Measurements from ENCODE around the gene PCDH9.
"Not testable (repeated sequence)": the region's sequence is repeated elsewhere in the genome, so short reads cannot be mapped to it uniquely, and the experiment has no call there.

Gene PCDH9

GRCh38 chr13:66760678-66761077 is 469.5 kb downstream of the PCDH9 start:
- DNase-seq (ENCODE audit: low read depth) = not testable (repeated sequence)

DNA sequence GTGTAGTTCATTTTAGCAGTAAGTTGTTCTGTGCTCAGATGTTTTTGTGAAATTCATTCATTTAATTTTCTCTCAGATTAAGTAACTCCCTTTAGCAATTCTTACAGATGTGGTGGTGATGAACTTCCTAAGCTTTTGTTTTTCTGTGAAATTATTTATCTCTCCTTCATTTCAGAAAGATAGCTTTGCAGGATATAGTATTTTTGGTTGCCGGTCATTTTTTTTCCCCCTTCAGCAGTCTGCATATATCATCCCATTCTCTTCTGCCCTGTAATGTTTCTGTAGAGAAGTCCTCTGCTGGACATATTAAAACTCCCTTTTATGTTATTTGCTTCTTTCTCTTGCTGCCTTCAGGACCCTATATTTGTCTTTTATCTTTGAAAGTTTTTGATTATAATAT is 470.2 kb downstream of the PCDH9 start:
- DNase-seq (ENCODE audit: low read depth) = no peak

DNA sequence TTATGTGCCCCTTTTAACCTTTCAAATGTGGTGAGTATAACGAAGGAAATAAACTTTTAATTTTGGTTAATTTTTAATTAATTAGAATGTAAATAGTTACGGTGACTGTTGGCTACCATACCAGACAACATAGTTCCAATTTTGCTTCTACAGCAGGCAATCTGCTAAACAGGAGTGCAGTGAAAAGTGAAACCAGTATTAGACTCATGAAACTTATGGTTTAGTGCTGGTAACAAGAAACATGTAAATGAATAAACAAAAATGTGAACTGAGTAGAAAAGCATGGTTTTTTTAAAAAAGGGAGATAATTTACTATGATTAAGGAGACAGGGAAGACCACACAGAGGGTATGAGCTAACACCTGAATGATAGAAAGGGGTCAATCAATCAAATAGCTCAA is 478.4 kb downstream of the PCDH9 start:
- DNase-seq (ENCODE audit: low read depth) = no peak

GRCh38 chr13:66748712-66749111 is 481.4 kb downstream of the PCDH9 start:
- no peak for DNase-seq (ENCODE audit: low read depth)

DNA sequence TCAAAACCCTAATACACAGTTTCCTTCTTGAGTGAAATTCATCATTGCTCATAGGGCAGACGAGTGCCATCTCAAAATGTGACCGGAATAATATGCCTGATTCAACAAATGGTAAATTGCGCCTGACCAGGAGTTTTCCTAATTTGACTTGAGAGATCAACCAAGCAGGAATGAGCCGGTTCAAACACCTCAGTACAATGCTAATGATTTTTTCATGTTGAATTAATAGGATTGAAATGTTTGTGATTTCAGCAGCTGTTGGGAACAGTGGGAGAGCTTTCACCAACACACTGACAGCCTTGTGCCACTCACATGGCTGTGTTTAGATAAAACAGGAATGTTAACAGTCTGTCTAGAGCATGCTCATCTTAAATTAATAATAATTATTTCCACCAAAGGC is 484.8 kb downstream of the PCDH9 start:
- DNase-seq (ENCODE audit: low read depth) = no peak

DNA sequence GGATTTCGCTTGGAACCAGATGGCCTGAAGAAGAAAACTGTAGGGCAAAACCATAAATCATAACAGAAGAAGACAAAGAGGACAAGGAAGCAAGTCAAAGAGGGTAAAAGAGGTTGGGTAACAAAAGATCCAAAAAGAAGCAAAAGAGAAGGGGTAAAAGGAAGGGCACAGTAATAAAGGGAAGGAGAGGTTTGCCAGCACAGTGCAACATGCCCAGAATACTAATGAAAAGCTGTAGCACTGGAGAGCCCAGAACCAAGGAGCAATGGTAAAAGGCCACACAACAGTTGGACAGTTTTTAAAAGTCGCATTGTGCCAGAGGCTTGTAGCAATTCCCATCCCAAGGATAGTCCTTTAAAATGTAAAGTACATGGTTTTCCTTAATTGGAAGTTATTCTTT is 506.6 kb downstream of the PCDH9 start:
- no peak for DNase-seq (ENCODE audit: low read depth)

DNA sequence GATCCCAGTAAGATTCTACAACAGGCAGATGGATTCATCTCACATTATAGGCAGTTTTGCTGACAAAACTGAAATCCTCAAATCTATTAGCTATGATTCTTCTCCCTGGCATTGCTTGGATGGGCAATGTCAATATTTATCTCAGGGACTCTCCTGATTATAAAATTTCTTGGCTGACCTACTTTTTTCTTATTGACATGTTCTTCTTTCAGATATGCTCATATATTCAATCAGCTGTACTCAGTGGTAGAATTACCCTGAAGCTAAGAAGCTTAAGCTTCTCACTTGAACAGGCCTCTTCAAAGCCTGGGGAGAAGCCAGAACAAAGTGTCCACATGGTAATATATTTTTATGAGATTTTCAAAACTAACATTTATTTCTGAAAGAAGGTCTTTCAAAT is 513.6 kb downstream of the PCDH9 start:
- DNase-seq (ENCODE audit: low read depth) = no peak

- DNase-seq (ENCODE audit: low read depth) = no peak
Observed at GRCh38 chr13:66714795-66715194, 515.3 kb downstream of the PCDH9 start.

DNA sequence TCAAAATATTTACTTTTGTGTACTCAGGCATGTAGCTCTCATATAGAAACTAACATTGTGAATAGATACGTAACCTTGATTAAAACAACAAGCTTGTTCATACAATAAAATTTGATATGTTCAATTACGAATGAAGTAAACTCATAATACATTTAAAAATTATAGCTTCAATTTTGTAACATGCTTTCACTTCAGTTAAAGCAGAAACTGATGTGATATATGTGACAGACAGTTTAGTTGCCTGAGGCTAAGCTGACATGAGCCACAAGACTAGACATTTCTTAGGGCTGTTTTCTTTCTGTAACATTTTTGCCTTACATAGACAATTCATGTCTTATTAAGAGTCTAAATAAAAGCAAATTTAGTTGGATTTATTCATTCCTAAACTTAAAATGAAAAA is 526.0 kb downstream of the PCDH9 start:
- DNase-seq (ENCODE audit: low read depth) = no peak

DNA sequence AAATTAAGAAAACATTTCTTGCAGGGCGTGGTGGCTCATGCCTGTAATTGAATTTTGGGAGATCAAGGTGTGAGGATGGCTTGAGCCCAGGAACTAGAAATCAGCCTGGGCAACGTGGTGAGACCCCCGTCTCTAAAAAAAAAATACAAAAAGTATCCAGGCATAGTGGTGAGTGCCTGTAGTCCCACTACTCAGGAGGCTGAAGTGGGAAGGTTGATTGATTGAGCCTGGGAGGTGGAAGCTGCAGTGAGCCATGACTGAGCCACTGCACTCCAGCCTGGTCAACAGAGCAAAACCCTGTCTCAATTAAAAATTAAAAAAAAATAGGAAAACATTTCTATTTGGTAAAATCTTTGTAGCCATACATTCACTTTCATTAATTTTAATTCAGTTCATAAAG is 526.5 kb downstream of the PCDH9 start:
- DNase-seq (ENCODE audit: low read depth) = no peak

DNA sequence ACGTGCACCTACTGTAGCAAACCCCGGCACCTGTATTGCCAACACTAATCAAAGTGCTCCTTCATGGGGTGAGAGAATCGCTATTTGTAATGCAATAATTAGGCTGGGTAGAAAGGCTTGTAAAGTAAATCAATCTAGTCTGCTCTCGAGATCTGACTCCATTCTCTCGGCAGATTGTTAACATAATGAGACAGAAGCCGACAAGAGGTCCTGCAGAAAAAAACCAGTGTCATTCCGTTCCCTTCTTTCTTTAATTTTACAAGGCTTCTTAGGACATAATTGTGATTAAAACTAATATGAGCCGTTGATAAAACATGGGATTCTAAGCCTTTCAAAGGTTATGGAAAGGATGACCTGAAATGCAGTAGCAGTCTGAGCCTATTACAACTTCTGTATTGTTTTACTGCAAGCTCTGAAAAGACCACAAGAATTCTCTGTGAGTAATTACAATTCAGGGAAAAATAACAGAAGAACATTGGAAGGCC is 530.0 kb downstream of the PCDH9 start:
- no peak for DNase-seq (ENCODE audit: low read depth)

DNA sequence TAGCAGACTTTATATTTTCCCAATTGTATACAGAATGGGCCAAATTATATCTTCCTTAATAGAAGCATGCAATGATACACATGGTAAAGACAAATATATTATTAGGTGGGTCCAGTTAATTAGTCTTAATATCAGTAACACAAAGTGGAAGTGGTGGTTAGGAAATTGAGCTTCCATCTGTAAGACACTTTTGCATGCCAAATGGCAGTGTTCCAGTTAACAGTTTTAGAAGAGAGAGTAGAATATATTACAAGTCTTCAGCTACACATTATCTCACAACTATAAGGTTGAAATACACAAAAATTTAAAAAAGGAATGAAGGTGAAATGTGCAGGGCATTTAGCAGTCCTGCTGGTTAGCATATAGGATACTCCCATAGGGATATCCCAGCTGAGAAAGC is 536.5 kb downstream of the PCDH9 start:
- no peak for DNase-seq (ENCODE audit: low read depth)

DNA sequence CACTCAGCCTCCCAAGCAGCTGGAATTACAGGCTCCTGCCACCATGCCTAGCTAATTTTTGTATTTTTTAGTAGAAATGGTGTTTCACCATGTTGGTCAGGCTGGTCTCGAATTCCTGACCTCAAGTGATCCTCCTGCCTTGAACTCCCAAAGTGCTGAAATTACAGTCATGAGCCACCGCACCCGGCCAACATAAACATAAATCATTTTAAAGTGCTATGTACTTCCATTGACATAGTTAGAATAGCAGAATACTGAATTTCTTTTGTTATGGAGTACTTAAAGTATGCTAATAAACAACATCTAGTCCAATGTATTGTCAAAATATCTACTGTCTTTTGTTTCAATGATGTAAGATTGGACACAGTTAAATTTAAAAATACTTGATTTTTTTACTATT is 539.0 kb downstream of the PCDH9 start:
- DNase-seq (ENCODE audit: low read depth) = no peak

DNA sequence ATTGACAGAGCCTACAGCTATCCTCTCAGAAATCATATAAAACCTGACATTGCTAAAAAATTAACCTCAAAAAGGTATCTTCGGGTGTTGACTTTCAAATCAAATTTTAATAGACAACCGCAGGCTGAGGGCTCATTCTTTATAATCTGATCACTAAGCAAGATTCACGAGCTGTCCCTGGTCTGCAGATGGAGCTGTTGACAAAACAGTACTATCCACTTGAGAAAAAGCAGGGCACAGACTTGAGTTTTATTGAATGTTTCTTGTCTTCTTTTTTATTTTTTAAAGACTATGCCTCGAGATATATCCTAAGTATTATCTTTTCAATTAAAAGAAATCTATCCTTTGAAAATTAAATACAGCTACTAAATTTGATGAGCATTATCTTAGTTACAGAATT is 540.5 kb downstream of the PCDH9 start:
- no peak for DNase-seq (ENCODE audit: low read depth)

GRCh38 chr13:66689037-66689619 is 541.0 kb downstream of the PCDH9 start:
- no peak for DNase-seq (ENCODE audit: low read depth)

DNA sequence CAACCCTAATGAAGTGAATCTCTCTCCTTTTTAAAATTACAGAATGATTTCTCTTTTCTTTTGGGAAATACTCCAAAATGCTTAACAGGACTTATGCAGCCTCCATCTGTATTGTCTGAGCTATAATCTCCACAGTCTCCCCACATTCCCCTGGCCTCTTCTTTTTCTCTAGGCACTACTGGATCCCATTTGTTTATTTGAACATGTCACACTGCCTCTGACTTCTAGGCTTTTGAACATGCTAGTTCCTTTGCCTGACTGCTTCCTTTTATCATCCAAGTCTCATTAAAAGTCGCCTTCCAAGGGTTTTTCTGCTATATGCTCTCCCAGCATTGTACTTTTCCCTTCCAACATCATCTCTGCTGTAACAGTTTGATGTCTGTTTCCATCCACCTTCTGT is 548.7 kb downstream of the PCDH9 start:
- no peak for DNase-seq (ENCODE audit: low read depth)

- DNase-seq (ENCODE audit: low read depth) = no peak
Observed at GRCh38 chr13:66680031-66680430, 550.1 kb downstream of the PCDH9 start.

DNA sequence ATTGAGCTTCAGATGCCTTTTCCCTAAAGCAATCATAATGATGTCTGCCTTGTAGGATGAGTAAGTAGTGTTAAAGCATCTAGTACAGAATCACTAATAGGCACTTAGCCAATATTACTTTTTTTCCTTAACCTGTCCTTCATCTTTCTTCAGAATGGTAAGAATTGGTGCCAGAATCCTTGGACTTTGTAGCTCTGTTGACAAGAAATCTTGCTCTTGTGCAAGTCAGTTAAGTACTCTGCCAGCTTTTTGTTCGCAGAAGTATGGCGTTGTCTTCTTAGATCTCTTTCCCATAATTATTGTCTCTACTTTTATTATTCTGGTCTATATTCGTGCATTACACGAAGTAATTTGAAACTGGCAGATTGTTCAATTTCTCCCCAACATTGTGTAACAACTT is 554.5 kb downstream of the PCDH9 start:
- DNase-seq (ENCODE audit: low read depth) = no peak

- no peak for DNase-seq (ENCODE audit: low read depth)
Observed at GRCh38 chr13:66673401-66673800, 556.7 kb downstream of the PCDH9 start.

DNA sequence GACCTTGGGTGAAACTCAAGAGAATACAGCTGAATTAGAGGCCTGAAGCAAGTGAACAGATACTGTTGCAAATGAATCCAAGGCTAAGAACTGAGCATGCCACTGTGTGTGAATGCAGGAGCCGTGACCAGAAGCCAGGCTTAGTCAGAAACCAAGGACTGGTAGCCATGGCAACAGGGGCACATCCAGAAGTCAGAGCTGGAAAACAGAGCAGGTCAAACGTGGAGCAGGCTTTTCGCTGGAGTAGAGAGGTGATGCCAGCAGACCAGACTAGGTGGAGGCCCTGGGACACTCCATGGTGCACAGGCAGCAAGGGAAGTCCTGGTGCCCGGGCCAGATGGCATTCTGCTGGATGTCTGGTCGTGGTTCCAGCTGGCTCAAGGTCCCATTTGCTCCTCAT is 564.1 kb downstream of the PCDH9 start:
- DNase-seq (ENCODE audit: low read depth) = no peak

- DNase-seq (ENCODE audit: low read depth) = no peak
Observed at GRCh38 chr13:66663711-66664110, 566.4 kb downstream of the PCDH9 start.

DNA sequence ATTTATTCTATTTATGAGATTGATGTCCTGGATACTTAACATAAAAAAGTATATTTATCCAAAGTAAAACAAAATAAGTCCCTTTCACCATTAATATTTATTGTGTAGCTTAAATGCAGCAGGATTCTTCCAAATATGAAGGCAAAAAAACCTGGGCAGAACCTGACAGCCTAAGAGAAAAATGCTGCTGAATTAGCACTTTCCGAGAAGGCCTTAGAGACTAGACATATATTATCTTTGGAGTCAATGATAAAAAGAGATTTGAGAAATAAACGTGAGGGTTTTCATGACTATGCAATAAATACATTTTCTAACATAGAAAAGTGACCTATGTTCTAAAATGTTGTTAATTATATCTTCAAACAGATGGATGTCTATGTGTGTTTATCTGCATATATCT is 566.9 kb downstream of the PCDH9 start:
- DNase-seq (ENCODE audit: low read depth) = no peak

DNA sequence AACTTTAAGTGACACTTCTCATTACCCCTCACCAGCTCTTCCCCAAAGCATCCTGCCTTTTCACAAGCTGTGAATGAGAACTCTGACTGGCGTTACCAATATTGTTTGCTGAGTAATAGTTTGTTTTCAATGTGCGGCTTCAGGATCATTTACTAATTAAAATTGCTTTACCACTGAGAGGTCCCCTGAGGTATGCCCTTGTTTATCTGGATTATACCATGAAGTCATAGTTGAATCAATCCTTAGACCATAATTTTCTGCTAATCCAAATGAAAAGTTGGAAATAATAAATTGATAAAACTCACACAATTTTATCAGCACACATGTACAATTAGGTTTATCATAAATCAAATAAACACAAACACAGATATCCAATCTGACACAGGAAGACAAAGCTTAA is 568.8 kb downstream of the PCDH9 start:
- no peak for DNase-seq (ENCODE audit: low read depth)

DNA sequence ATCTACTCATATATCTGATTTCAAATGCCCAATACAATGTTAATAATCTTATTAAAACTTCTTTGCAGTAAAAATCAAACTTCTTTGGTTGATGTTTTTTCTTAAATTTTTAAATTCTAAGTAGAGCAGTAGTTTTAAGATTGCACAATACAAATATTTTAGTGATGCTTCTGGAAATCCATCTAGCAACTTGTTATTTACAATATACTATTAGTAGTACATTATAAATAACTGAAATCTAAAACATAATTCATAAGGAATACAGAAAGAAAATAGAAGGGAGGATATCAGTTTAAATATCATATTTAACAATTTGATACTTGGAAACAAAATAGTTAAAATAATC is 569.7 kb downstream of the PCDH9 start:
- no peak for DNase-seq (ENCODE audit: low read depth)
